HL-60 (cell line): ENCODE measurements around the gene DCLRE1B.
A peak's percentile ranks its signal among the peaks of the same experiment; 100 is the strongest.

ENCODE experiments used
- DNase-seq, 2 experiments: peaks; one replicate each; pipeline ENCODE4 v3.0.0-alpha.2; 2010 to 2020; ENCODE audit warnings: low read depth in 1 of 2, low spot score in 1 of 2
- H3K27ac ChIP-seq: fragments of 250-450 bp; sonication (Bioruptor Pico); replicated peaks from 2 replicates; pipeline ENCODE4 v1.5.1; 2020; ENCODE audit warnings: mild to moderate bottlenecking, moderate library complexity
- H3K27me3 ChIP-seq: fragments of 250-450 bp; sonication (Bioruptor Pico); 2 replicates; pipeline ENCODE4 v1.5.1; 2021; ENCODE audit warnings: mild to moderate bottlenecking, moderate library complexity; ENCODE audit not compliant: insufficient read depth, poor library complexity, severe bottlenecking
- H3K4me3 ChIP-seq: replicated peaks from 2 replicates; pipeline ENCODE4 v1.5.1; 2011; ENCODE audit warnings: mild to moderate bottlenecking, control low read depth, low read length; ENCODE audit not compliant: insufficient read depth
- CTCF ChIP-seq: IDR thresholded peaks from one replicate; pipeline ENCODE4 v1.5.1; 2011; ENCODE audit warnings: low read length, control low read depth, inconsistent platforms; ENCODE audit not compliant: insufficient read depth
- GABPA ChIP-seq: IDR thresholded peaks from 2 replicates; pipeline ENCODE4 v1.6.1; 2012; ENCODE audit warnings: low read depth
- POLR2AphosphoS5 ChIP-seq: IDR thresholded peaks from 2 replicates; pipeline ENCODE4 v1.6.1; 2012; ENCODE audit warnings: low read depth
- REST ChIP-seq: IDR thresholded peaks from 2 replicates; pipeline ENCODE4 v1.6.1; 2012; ENCODE audit warnings: low read depth; ENCODE audit not compliant: insufficient replicate concordance
- SPI1 ChIP-seq: IDR thresholded peaks from 2 replicates; pipeline ENCODE4 v1.6.1; 2012; ENCODE audit warnings: low read depth, mild to moderate bottlenecking, borderline replicate concordance

DCLRE1B gene

DNA sequence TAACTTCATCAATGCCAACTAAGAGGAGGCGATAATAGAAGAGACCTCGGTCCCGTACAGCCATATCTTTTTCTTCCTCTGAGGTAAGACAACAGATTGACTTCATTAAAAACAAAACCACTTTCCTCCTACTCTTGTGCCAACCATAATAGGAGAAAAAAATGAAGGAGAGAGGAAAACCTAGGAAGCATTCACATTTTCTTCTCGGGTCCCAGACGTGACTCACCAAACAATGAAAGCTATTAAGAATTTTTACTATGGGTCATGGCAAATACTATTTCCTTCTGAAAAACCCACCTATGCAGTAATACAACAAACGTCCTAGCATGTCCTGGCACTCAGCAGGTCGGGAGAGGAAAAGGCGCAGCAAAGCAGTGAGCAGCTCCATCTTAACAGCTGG, 9.2 kb upstream of the DCLRE1B start:
- DNase-seq: no peak
- no peak for TF ChIP-seq CTCF
- TF ChIP-seq POLR2AphosphoS5: no peak
- TF ChIP-seq REST: no peak
- TF ChIP-seq GABPA: no peak
- no peak for TF ChIP-seq SPI1
- no peak overlapping the region for H3K27ac ChIP-seq
- no peak overlapping the region for H3K4me3 ChIP-seq
- no peaks in the 10 kb centered on the region for H3K27me3 ChIP-seq

DNA sequence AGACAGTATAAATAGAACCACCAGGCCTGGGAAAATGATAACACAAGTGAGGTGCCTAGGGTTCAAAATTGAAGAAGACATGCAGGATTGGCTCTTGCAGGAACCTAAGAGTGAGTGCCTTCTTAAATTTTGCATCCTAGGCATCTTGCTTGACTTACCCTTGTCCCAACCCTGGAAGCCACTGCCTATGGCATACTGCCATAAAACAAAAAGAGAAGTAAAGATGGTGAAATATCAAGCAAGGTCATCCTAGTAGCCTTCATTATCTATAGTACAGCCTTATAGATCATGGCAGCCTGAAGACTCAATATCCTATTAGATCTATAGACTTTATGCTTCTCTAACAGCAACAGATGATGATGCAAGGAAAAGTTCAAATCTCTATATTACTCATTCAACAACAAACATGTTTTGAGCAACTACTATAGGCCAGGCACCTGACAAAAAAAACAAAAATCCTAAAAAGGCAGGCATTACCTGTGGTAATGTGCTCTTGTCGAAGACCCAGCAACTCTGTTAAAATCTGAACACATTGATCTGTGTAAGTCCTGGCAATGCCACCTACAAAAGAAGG, 6.8 kb upstream of the DCLRE1B start:
- Histone ChIP-seq H3K27ac (peak overlapping the region; percentile 6; the same call in 1 of the 2 replicates), H3K27me3 (no peaks in the 10 kb centered on the region), H3K4me3 (no peak overlapping the region)
- peak in 1 of 2 experiments; percentile 64 for DNase-seq
- TF ChIP-seq CTCF: no peak
- TF ChIP-seq GABPA: no peak
- TF ChIP-seq POLR2AphosphoS5: no peak
- no peak for TF ChIP-seq SPI1
- no peak for TF ChIP-seq REST

DNA sequence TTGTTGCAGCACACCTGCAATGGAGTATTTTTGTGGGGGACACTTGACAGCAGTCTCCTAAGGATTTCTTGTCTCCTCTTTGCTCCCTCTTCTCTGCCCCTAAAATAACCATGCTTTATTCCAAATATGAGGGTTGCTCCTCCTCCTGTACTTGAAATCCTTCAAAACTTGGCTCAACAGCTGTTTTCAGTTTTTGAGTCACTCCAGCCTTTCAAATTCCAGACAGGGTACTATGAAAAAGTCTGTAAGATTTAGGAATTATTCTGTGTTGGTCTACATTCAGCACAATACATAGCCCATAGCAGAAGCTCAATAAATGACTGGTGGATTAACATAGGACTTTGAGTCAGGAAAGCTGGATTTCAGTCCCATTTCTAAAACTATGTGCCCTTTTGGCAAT, 6.0 kb upstream of the DCLRE1B start:
- H3K27ac ChIP-seq: peak overlapping the region; percentile 6; the same call in 1 of the 2 replicates
- TF ChIP-seq POLR2AphosphoS5 (no peak), GABPA (no peak)
- H3K27me3 ChIP-seq: no peaks in the 10 kb centered on the region
- no peak overlapping the region for H3K4me3 ChIP-seq
- no peak for DNase-seq

- Histone ChIP-seq H3K27ac (peak overlapping the region; percentile 30), H3K27me3 (no peaks in the 10 kb centered on the region), H3K4me3 (no peak overlapping the region)
- no peak for DNase-seq
- TF ChIP-seq REST (no peak), POLR2AphosphoS5 (no peak), GABPA (no peak), SPI1 (no peak), CTCF (no peak)
Observed at GRCh38 chr1:113901191-113901590, 3.9 kb upstream of the DCLRE1B start.
